Measurements from ENCODE around the gene ACTR1B. TPM values are rescaled to one million over a fixed set of nuclear protein-coding genes. Genes with fewer than 3 reads are reported as not detected.
A peak's percentile ranks its signal among the peaks of the same experiment; 100 is the strongest.

Gene ACTR1B
- total RNA-seq, 1 donor from 2014 or later, result 56.6 TPM

DNA sequence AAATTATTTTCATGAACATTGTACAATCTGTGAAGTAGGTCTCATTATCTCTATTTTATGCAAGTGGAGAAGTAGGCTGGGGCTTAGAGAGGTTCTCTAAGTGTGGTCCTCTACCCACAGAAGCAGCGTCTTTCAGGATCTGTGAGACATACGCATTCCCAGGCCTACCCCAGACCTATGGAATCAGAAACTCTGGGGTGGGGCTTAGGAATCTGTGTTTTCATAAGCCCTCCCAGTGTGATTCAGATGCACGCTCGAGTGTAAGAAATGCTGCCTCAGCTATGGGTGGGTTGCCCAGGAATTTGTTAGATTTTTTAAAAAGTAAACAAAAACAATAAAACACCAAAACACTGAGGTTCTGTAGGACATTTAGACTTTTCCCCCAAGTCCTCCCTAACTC, 34.7 kb upstream of the ACTR1B start:
- Mint-ChIP-seq H3K4me1 (ENCODE audit: unreplicated experiment) (peaks cover 10% of the 10 kb centered on the region), H3K4me3 (ENCODE audit: unreplicated experiment) (no peak overlapping the region), H3K27me3 (ENCODE audit: unreplicated experiment) (no peaks in the 10 kb centered on the region), H3K27ac (ENCODE audit: unreplicated experiment) (no peak overlapping the region), H3K9me3 (ENCODE audit: unreplicated experiment) (no peaks in the 10 kb centered on the region), H3K36me3 (ENCODE audit: unreplicated experiment) (no peaks in the 10 kb centered on the region)
- TF ChIP-seq CTCF (IDR thresholded peaks at IDR 0.05), result no peak
- DNase-seq (ENCODE audit: extremely low spot score, unreplicated experiment), result no peak

DNA sequence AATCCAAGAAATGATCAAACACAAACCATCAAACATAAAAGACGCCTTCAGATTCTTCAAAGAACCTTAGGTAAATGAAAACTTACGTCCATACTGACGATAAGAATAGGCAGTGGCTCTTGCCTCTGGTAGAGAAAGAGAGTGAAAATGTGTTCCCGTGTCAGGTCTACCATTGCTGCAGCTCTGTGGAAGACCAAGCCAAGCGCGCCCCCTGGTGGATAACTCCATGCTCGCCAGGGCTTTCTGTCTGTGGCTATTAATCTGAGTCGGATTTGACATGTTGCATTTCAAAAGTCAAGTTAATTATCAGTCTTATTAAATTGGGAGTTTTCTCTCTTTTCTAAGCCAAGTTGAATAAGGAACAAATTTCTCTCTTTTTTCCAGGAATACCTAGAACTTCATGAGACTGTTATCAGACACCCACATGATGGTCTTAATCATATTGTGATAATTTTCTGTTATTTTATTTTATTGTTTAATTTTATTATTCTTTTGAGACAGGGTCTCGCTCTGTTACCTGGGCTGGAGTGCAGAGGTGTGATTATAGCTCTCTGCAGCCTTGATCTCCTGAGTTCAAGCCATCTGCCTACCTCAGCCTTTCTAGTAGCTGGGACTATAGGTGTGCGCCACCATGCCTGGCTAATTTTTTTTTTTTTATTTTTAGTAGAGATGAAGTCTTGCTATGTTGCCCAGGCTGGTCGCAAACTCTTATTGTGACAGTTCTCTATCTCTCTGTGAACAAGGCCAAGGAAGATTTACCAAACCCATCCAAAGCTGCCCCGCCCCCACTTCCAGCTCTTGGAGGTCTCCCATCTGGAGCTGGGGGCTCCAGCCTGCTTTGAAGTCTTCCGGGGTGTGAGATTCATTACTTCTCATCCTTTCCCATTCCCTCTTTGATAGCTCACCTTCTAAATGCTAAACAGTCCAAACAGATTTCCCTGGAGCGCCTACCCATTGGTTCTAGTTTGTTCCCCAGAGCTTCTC, 33.7 kb upstream of the ACTR1B start:
- Mint-ChIP-seq H3K4me1 (ENCODE audit: unreplicated experiment) (peaks cover 8% of the 10 kb centered on the region), H3K4me3 (ENCODE audit: unreplicated experiment) (no peak overlapping the region), H3K9me3 (ENCODE audit: unreplicated experiment) (no peaks in the 10 kb centered on the region), H3K27ac (ENCODE audit: unreplicated experiment) (no peak overlapping the region), H3K36me3 (ENCODE audit: unreplicated experiment) (no peaks in the 10 kb centered on the region), H3K27me3 (ENCODE audit: unreplicated experiment) (no peaks in the 10 kb centered on the region)
- peak; percentile 95 for DNase-seq (ENCODE audit: extremely low spot score, unreplicated experiment)
- TF ChIP-seq CTCF (IDR thresholded peaks at IDR 0.05), result peak; percentile 97

- TF ChIP-seq CTCF (IDR thresholded peaks at IDR 0.05), result no peak
- no peaks in the 10 kb centered on the region for H3K36me3 Mint-ChIP-seq (ENCODE audit: unreplicated experiment)
- no peak overlapping the region for H3K27ac Mint-ChIP-seq (ENCODE audit: unreplicated experiment)
- H3K9me3 Mint-ChIP-seq (ENCODE audit: unreplicated experiment), result no peaks in the 10 kb centered on the region
- peak; percentile 49 for DNase-seq (ENCODE audit: extremely low spot score, unreplicated experiment)
- no peak overlapping the region for H3K4me3 Mint-ChIP-seq (ENCODE audit: unreplicated experiment)
- H3K4me1 Mint-ChIP-seq (ENCODE audit: unreplicated experiment), result peaks cover 13% of the 10 kb centered on the region
- no peaks in the 10 kb centered on the region for H3K27me3 Mint-ChIP-seq (ENCODE audit: unreplicated experiment)
These were observed 31.9 kb upstream of the ACTR1B start for GRCh38 chr2:97695744-97696143.

DNA sequence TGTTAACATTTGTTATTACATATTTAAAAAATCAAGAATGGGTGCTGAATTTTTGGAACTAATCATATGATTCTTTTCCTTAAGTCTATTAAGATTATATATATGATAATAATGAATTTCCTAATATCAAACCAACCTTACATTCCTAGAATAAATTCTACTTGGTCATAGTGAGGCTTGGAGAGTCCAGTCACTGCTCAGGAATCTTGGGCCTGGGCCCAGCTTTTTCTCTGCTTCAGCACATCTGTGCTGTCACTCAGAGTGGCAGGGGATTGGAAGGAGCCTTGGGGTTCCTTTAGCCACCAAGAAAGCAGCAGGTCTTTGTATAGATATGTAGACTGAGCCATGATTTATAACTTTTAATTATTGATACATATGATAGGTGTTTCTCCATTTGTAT, 29.6 kb upstream of the ACTR1B start:
- no peak for TF ChIP-seq CTCF (IDR thresholded peaks at IDR 0.05)
- Mint-ChIP-seq H3K36me3 (ENCODE audit: unreplicated experiment) (no peaks in the 10 kb centered on the region), H3K4me1 (ENCODE audit: unreplicated experiment) (peaks cover 13% of the 10 kb centered on the region), H3K9me3 (ENCODE audit: unreplicated experiment) (no peaks in the 10 kb centered on the region), H3K4me3 (ENCODE audit: unreplicated experiment) (no peak overlapping the region), H3K27me3 (ENCODE audit: unreplicated experiment) (no peaks in the 10 kb centered on the region), H3K27ac (ENCODE audit: unreplicated experiment) (no peak overlapping the region)
- no peak for DNase-seq (ENCODE audit: extremely low spot score, unreplicated experiment)

GRCh38 chr2:97691166-97691565, 27.3 kb upstream of the ACTR1B start:
- DNase-seq (ENCODE audit: extremely low spot score, unreplicated experiment), result peak; percentile 66
- H3K36me3 Mint-ChIP-seq (ENCODE audit: unreplicated experiment), result no peaks in the 10 kb centered on the region
- H3K9me3 Mint-ChIP-seq (ENCODE audit: unreplicated experiment), result no peaks in the 10 kb centered on the region
- H3K4me1 Mint-ChIP-seq (ENCODE audit: unreplicated experiment), result peaks cover 9% of the 10 kb centered on the region
- no peak overlapping the region for H3K27ac Mint-ChIP-seq (ENCODE audit: unreplicated experiment)
- TF ChIP-seq CTCF (IDR thresholded peaks at IDR 0.05), result no peak
- H3K27me3 Mint-ChIP-seq (ENCODE audit: unreplicated experiment), result no peaks in the 10 kb centered on the region
- H3K4me3 Mint-ChIP-seq (ENCODE audit: unreplicated experiment), result no peak overlapping the region
